K562 (cell line): Measurements from ENCODE around the gene NXF1. TPM values are rescaled to one million over a fixed set of nuclear protein-coding genes. Genes with fewer than 3 reads are reported as not detected.

Source experiments
- COPS2 ChIP-seq: fragments of 450-650 bp; conservative IDR thresholded peaks from 2 replicates; pipeline ENCODE4 v1.6.1; 2016; ENCODE audit warnings: mild to moderate bottlenecking, moderate library complexity
- HDAC8 ChIP-seq: fragments of 450-650 bp; IDR thresholded peaks from 2 replicates; pipeline ENCODE4 v1.6.1; 2016; ENCODE audit warnings: mild to moderate bottlenecking, missing genetic modification characterization, moderate library complexity, missing compliant biosample characterization
- IRF2 ChIP-seq: sonication (generic); formaldehyde crosslinking; IDR thresholded peaks from 2 replicates; pipeline ENCODE4 v1.8.1; 2022; ENCODE audit warnings: mild to moderate bottlenecking, missing genetic modification reagents
- JUN ChIP-seq, 2 experiments: sonication (generic) in 1 of 2; formaldehyde crosslinking in 1 of 2; IDR thresholded peaks; 2 replicates each; pipeline versions ENCODE4 v1.6.1 to v1.8.0; 2012 to 2022; ENCODE audit warnings: borderline replicate concordance in 2 of 2, mild to moderate bottlenecking in 2 of 2, improper control_type of control experiment in 1 of 2, low read depth in 1 of 2, low read length in 1 of 2, missing genetic modification reagents in 1 of 2
- JUND ChIP-seq, 2 experiments: IDR thresholded peaks; 2 replicates in 1 of 2; 3 replicates in 1 of 2; pipeline ENCODE4 v1.6.1; 2011; ENCODE audit warnings: borderline replicate concordance in 2 of 2, low read depth in 2 of 2, low read length in 2 of 2, improper control_type of control experiment in 1 of 2, missing biosample characterization in 1 of 2, missing genetic modification characterization in 1 of 2, missing genetic modification reagents in 1 of 2
- SMC3 ChIP-seq: conservative IDR thresholded peaks from 2 replicates; pipeline ENCODE4 v1.6.1; 2011; ENCODE audit warnings: low read depth, low read length, improper control_type of control experiment; ENCODE audit not compliant: insufficient read depth
- SRSF9 ChIP-seq: fragments of 200-400 bp; formaldehyde crosslinking; IDR thresholded peaks from 2 replicates; pipeline ENCODE4 v1.6.1; 2017; ENCODE audit warnings: low read depth, low read length, borderline replicate concordance
- ZEB2 ChIP-seq: fragments of 450-650 bp; IDR thresholded peaks from 2 replicates; pipeline ENCODE4 v1.6.1; 2016
- ZNF134 ChIP-seq: fragments of 250-450 bp; sonication (Bioruptor Pico); conservative IDR thresholded peaks from 2 replicates; pipeline ENCODE4 v1.4.0; 2020
- ZNF143 ChIP-seq: sonication (generic); formaldehyde crosslinking; IDR thresholded peaks from 2 replicates; pipeline ENCODE4 v1.9.0; 2022; ENCODE audit warnings: mild to moderate bottlenecking, missing genetic modification reagents
- ZNF431 ChIP-seq: sonication (generic); formaldehyde crosslinking; IDR thresholded peaks from 2 replicates; pipeline ENCODE4 v1.8.0; 2022; ENCODE audit warnings: mild to moderate bottlenecking, missing genetic modification reagents
- ZNF77 ChIP-seq: fragments of 250-450 bp; sonication (Bioruptor Pico); IDR thresholded peaks from 2 replicates; pipeline ENCODE4 v1.5.0; 2020
- polyA plus RNA-seq, 8 experiments: library from polyadenylated mRNA; depleted of rRNA in 4 of 8; stranded (reverse) in 5 of 8; unstranded in 3 of 8; fragments of >200 nt; fragmentation: Nextera tagmentation in 2 of 8; fragmentation: Illumina TruSeq in 1 of 8; extraction: Ambion mirVana in 2 of 8; extraction: Trizol in 1 of 8; gene quantifications; 2 replicates each; pipeline versions ENCODE4 v1.2.1 to v1.2.3, GENCODE V29; 2011 to 2014; ENCODE audit warnings: inconsistent platforms in 1 of 8, missing spikeins in 1 of 8
- total RNA-seq, 7 experiments: library from RNA; depleted of rRNA in 6 of 7; stranded (reverse); fragments of >200 nt in 6 of 7; fragmentation: Illumina TruSeq in 2 of 7; extraction: Trizol in 2 of 7; gene quantifications; 2 replicates each; pipeline versions ENCODE4 v1.2.1 to v1.2.3, GENCODE V29; 2011 to 2021; ENCODE audit warnings: low replicate concordance in 1 of 7
- TF ChIP-seq, protein P1 (sequence below): fragments of 200-600 bp; sonication (generic); IDR thresholded peaks from one replicate; pipeline ENCODE4 v1.6.1; 2012; ENCODE audit warnings: mild to moderate bottlenecking, low read depth, low read length, inconsistent platforms
- TF ChIP-seq, protein P2 (sequence below): fragments of 250-450 bp; sonication (Bioruptor Pico); IDR thresholded peaks from 2 replicates; pipeline ENCODE4 v1.5.1; 2021; ENCODE audit warnings: mild to moderate bottlenecking

Gene NXF1
- total and polyA plus RNA-seq, 9 of the 15 experiments (the other 6 are each of a cell fraction or from before 2014, with no cell fraction given), result 18.1 to 98.3 (median 35.8) TPM

DNA sequence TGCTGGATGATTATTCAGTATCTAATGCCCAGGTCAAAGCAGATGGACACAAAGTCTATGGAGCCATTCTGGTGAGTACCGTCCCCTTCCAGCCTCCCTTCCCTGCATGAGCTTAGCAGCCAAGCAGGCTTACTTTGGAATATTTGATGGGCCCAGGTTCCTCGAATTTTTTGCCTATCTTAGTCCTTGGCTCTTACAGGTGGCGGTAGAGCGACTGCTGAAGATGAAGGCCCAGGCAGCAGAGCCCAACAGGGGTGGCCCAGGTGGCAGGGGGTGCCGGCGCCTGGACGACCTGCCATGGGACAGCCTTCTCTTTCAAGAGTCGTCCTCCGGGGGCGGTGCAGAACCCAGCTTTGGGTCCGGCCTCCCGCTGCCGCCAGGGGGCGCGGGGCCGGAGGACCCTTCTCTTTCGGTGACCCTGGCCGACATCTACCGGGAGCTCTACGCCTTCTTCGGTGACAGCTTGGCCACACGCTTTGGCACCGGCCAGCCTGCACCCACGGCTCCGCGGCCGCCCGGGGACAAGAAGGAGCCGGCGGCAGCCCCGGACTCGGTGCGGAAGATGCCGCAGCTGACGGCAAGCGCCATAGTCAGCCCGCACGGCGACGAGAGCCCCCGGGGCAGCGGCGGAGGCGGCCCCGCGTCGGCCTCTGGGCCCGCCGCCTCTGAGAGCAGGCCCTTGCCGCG, 18.8 kb downstream of the NXF1 start (continued):
- TF ChIP-seq, protein P1, sequence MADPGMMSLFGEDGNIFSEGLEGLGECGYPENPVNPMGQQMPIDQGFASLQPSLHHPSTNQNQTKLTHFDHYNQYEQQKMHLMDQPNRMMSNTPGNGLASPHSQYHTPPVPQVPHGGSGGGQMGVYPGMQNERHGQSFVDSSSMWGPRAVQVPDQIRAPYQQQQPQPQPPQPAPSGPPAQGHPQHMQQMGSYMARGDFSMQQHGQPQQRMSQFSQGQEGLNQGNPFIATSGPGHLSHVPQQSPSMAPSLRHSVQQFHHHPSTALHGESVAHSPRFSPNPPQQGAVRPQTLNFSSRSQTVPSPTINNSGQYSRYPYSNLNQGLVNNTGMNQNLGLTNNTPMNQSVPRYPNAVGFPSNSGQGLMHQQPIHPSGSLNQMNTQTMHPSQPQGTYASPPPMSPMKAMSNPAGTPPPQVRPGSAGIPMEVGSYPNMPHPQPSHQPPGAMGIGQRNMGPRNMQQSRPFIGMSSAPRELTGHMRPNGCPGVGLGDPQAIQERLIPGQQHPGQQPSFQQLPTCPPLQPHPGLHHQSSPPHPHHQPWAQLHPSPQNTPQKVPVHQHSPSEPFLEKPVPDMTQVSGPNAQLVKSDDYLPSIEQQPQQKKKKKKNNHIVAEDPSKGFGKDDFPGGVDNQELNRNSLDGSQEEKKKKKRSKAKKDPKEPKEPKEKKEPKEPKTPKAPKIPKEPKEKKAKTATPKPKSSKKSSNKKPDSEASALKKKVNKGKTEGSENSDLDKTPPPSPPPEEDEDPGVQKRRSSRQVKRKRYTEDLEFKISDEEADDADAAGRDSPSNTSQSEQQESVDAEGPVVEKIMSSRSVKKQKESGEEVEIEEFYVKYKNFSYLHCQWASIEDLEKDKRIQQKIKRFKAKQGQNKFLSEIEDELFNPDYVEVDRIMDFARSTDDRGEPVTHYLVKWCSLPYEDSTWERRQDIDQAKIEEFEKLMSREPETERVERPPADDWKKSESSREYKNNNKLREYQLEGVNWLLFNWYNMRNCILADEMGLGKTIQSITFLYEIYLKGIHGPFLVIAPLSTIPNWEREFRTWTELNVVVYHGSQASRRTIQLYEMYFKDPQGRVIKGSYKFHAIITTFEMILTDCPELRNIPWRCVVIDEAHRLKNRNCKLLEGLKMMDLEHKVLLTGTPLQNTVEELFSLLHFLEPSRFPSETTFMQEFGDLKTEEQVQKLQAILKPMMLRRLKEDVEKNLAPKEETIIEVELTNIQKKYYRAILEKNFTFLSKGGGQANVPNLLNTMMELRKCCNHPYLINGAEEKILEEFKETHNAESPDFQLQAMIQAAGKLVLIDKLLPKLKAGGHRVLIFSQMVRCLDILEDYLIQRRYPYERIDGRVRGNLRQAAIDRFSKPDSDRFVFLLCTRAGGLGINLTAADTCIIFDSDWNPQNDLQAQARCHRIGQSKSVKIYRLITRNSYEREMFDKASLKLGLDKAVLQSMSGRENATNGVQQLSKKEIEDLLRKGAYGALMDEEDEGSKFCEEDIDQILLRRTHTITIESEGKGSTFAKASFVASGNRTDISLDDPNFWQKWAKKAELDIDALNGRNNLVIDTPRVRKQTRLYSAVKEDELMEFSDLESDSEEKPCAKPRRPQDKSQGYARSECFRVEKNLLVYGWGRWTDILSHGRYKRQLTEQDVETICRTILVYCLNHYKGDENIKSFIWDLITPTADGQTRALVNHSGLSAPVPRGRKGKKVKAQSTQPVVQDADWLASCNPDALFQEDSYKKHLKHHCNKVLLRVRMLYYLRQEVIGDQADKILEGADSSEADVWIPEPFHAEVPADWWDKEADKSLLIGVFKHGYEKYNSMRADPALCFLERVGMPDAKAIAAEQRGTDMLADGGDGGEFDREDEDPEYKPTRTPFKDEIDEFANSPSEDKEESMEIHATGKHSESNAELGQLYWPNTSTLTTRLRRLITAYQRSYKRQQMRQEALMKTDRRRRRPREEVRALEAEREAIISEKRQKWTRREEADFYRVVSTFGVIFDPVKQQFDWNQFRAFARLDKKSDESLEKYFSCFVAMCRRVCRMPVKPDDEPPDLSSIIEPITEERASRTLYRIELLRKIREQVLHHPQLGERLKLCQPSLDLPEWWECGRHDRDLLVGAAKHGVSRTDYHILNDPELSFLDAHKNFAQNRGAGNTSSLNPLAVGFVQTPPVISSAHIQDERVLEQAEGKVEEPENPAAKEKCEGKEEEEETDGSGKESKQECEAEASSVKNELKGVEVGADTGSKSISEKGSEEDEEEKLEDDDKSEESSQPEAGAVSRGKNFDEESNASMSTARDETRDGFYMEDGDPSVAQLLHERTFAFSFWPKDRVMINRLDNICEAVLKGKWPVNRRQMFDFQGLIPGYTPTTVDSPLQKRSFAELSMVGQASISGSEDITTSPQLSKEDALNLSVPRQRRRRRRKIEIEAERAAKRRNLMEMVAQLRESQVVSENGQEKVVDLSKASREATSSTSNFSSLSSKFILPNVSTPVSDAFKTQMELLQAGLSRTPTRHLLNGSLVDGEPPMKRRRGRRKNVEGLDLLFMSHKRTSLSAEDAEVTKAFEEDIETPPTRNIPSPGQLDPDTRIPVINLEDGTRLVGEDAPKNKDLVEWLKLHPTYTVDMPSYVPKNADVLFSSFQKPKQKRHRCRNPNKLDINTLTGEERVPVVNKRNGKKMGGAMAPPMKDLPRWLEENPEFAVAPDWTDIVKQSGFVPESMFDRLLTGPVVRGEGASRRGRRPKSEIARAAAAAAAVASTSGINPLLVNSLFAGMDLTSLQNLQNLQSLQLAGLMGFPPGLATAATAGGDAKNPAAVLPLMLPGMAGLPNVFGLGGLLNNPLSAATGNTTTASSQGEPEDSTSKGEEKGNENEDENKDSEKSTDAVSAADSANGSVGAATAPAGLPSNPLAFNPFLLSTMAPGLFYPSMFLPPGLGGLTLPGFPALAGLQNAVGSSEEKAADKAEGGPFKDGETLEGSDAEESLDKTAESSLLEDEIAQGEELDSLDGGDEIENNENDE, result no peak
- TF ChIP-seq SMC3, result peak; percentile 91
- TF ChIP-seq JUN (IDR thresholded peaks at IDR 0.05; ENCODE audit: borderline replicate concordance, low read depth, low read length), result no peak
- TF ChIP-seq JUN (CRISPR knock-in tag; IDR thresholded peaks at IDR 0.05; ENCODE audit: borderline replicate concordance), result no peak
- TF ChIP-seq SRSF9, result no peak
- TF ChIP-seq ZNF134, result no peak
- no peak for TF ChIP-seq COPS2
- TF ChIP-seq ZEB2, result no peak
- TF ChIP-seq ZNF77 (CRISPR knock-in tag), result no peak
- TF ChIP-seq IRF2 (CRISPR knock-in tag), result no peak
- TF ChIP-seq ZNF143 (CRISPR knock-in tag), result no peak
- no peak for TF ChIP-seq ZNF431 (CRISPR knock-in tag)
- TF ChIP-seq, protein P2, sequence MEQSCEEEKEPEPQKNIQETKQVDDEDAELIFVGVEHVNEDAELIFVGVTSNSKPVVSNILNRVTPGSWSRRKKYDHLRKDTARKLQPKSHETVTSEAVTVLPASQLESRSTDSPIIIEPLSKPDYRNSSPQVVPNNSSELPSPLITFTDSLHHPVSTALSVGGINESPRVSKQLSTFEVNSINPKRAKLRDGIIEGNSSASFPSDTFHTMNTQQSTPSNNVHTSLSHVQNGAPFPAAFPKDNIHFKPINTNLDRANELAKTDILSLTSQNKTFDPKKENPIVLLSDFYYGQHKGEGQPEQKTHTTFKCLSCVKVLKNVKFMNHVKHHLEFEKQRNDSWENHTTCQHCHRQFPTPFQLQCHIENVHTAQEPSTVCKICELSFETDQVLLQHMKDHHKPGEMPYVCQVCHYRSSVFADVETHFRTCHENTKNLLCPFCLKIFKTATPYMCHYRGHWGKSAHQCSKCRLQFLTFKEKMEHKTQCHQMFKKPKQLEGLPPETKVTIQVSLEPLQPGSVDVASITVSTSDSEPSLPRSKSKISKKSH (CRISPR knock-in tag), result no peak
- TF ChIP-seq JUND (IDR thresholded peaks at IDR 0.05; ENCODE audit: borderline replicate concordance, low read depth, low read length), result peak; percentile 57; the same call in 1 of the 2 replicates
- TF ChIP-seq JUND (tag; IDR thresholded peaks at IDR 0.05; ENCODE audit: borderline replicate concordance, low read depth, low read length), result no peak; the same call in 2 of the 3 replicates
- TF ChIP-seq HDAC8, result no peak
